ENCODE measurements around the gene RNF144A. TPM values are rescaled to one million over a fixed set of nuclear protein-coding genes. Genes with fewer than 3 reads are reported as not detected.

RNF144A gene
- total RNA-seq, 1 donor from 2014 or later = 1.8 TPM

GRCh38 chr2:7003895-7004294, 86.7 kb downstream of the RNF144A start:
- no peaks in the 10 kb centered on the region for H3K36me3 ChIP-seq
- no peak overlapping the region for H3K27ac ChIP-seq
- intact Hi-C loops (cut with DNase I) = no loop called here
- no peaks in the 10 kb centered on the region for H3K27me3 ChIP-seq
- no peak for DNase-seq (ENCODE audit: low spot score in 2 of 2)
- TF ChIP-seq CTCF (IDR thresholded peaks at IDR 0.05) = no peak
- no peak overlapping the region for H3K4me3 ChIP-seq
- H3K9me3 ChIP-seq = no peaks in the 10 kb centered on the region
- H3K4me1 ChIP-seq = peaks cover 0 to 3% of the 10 kb centered on the region in 2 donors

DNA sequence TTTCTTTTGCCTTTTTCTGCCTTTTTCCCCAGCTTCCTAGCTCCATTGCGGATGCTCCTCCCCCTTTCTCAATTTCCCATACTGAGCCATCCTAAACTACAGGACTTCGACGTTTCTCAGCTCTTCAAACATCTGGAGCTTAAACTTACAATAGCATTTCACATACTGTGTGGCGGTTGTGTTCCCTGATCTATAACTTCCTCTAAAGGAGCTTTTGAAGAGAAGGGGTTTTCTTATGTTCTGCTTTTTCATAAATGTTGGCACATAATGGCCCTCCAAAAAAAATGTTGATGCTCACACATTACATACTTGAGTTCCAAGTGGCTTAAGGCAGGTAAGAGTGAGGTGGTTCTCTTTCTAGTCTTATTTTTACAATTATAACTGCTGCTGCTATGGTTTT, 87.4 kb downstream of the RNF144A start:
- TF ChIP-seq CTCF (IDR thresholded peaks at IDR 0.05) = no peak
- DNase-seq (ENCODE audit: low spot score in 2 of 2) = no peak
- H3K27ac ChIP-seq = no peak overlapping the region

GRCh38 chr2:7007488-7007845, 90.3 kb downstream of the RNF144A start:
- Histone ChIP-seq H3K4me1 (peaks cover 0 to 3% of the 10 kb centered on the region in 2 donors), H3K27me3 (no peaks in the 10 kb centered on the region), H3K27ac (no peak overlapping the region), H3K4me3 (no peak overlapping the region), H3K9me3 (no peaks in the 10 kb centered on the region), H3K36me3 (no peaks in the 10 kb centered on the region)
- intact Hi-C loops (cut with DNase I) = no loop called here
- DNase-seq (ENCODE audit: low spot score in 2 of 2) = no peak
- TF ChIP-seq CTCF (IDR thresholded peaks at IDR 0.05) = no peak

More for the DNA sequence above, 87.4 kb downstream of the RNF144A start:
- Histone ChIP-seq H3K4me1 (peaks cover 0 to 3% of the 10 kb centered on the region in 2 donors), H3K27me3 (no peaks in the 10 kb centered on the region), H3K4me3 (no peak overlapping the region), H3K9me3 (no peaks in the 10 kb centered on the region), H3K36me3 (no peaks in the 10 kb centered on the region)
- intact Hi-C loops (cut with DNase I) = no loop called here

DNA sequence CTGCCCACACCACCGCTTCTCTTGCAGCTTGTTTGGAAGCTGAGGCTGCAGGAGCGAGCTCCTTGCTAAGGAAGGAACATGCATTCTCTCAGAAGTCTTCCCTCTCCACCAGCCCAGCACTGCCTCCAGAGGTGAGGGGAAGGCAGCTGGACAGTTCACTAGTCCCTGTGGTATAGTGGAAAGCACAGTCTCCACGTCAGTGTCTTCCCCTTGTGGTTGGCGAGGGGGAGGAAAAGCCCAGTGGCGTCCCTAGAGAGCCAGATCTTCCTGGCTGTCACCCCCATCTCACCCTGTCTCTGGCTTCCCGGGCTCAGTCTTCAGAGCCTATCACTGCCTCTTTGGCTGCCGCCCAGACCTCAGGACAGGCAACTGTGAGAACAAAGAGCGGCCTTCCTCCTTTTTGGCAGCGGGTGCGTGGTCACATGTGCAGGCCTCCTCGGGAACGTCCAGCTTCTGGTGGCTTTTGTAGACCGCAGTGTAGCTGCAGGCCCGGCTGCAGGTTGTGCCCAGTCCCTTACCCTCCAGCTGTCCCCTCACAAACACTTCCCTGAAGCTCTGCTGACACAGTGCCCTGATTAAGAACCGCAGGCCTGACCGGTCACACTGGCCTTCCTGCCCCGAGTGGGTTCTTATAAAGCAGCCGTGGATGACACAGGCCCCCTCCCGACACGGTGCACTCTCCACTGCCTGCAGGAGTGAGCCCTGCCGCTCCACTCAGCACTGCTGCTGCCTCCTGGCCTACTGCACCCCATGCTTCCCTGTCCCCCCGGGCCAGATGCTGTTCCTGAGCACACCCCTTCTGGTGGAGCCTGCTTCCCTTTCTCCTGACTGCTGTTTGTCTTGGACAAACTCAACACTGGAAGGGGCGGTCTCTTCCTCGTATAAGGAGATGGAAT, 90.9 kb downstream of the RNF144A start:
- H3K4me1 ChIP-seq = peaks cover 0 to 3% of the 10 kb centered on the region in 2 donors
- DNase-seq (ENCODE audit: low spot score in 2 of 2) = peak; percentile 31 to 83

DNA sequence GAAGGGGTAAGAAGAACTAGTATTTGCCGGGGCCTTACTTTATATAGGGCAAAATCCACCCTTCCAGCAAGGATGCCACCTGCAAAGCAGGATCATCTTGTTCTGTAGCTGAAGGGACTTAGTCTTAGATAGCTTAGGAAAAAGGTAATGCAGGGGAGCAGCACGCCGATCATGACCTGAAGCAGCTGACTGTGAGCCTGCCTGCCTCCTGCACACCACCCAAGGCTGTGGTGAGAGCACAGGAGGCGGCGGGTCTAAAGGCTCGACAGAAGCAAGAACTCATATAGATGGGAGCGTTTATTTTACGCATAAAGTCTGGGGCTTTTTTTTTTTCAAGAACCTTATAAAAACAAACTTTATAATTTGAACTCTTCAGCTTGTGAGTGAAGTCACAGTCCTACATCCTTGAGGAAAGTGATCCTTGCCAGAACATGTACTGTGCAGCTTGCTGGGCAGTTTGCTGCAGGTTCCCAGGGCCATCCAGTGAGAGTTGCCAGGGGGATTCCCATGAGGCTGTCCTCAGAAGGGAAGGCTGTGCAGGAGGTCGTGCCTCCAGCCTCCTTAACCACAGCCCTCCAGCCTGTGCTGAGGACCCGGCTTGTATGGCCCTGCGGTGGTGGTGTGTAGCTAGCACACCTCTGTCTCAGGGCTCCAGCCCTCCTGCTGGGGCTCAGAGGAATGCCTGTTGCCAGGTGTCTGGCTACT, 92.1 kb downstream of the RNF144A start:
- intact Hi-C loops (cut with DNase I) = no loop called here
- Histone ChIP-seq H3K27me3 (no peaks in the 10 kb centered on the region), H3K4me3 (no peak overlapping the region), H3K36me3 (no peaks in the 10 kb centered on the region), H3K9me3 (no peaks in the 10 kb centered on the region), H3K4me1 (peaks cover 0 to 6% of the 10 kb centered on the region in 2 donors), H3K27ac (peak overlapping the region in 1 of 2 donors; percentile 44)
- DNase-seq (ENCODE audit: low spot score in 2 of 2) = no peak
- TF ChIP-seq CTCF (IDR thresholded peaks at IDR 0.05) = no peak

More for the DNA sequence above, 90.9 kb downstream of the RNF144A start:
- intact Hi-C loops (cut with DNase I) = no loop called here
- H3K4me3 ChIP-seq = peak overlapping the region in 1 of 2 donors; percentile 36
- H3K27me3 ChIP-seq = no peaks in the 10 kb centered on the region
- H3K27ac ChIP-seq = peak overlapping the region in 1 of 2 donors; percentile 24
- H3K9me3 ChIP-seq = no peaks in the 10 kb centered on the region
- no peaks in the 10 kb centered on the region for H3K36me3 ChIP-seq
- TF ChIP-seq CTCF (IDR thresholded peaks at IDR 0.05) = no peak

Data from ascending aorta (tissue), 2 donors.